GM18502 (cell line): ENCODE results near the gene ICA1.
"Not testable (repeated sequence)": the region's sequence is repeated elsewhere in the genome, so short reads cannot be mapped to it uniquely, and the experiment has no call there.

Source experiments
- ATAC-seq: cut with Tn5 transposase; IDR thresholded peaks from one replicate; pipeline ENCODE4 v1.9.1; 2021; ENCODE audit warnings: mild to moderate bottlenecking; ENCODE audit not compliant: unreplicated experiment, poor library complexity

The ICA1 gene

DNA sequence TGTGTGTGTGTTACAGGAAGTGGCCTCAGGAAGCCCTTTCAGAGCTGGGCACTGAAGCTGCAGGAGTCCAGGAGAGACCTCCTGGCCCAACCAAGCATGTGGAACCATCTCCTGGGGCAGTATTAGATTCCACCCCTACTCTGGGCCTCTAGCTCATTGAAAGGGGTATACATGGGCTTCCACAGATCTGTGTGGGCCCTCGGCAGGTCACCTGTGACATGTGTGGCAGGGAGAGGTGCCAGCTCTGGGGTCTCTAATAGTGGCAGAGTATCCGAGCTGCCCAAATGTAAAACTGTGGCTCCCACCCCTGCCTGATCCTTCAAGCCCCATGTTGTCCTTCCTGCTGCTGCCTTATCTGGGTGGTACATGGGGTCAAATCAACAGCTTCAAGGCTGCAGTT, 149.3 kb downstream of the ICA1 start:
- ATAC-seq: no peak

- ATAC-seq: no peak
Measured at GRCh38 chr7:8111282-8111960, 150.5 kb downstream of the ICA1 start.

DNA sequence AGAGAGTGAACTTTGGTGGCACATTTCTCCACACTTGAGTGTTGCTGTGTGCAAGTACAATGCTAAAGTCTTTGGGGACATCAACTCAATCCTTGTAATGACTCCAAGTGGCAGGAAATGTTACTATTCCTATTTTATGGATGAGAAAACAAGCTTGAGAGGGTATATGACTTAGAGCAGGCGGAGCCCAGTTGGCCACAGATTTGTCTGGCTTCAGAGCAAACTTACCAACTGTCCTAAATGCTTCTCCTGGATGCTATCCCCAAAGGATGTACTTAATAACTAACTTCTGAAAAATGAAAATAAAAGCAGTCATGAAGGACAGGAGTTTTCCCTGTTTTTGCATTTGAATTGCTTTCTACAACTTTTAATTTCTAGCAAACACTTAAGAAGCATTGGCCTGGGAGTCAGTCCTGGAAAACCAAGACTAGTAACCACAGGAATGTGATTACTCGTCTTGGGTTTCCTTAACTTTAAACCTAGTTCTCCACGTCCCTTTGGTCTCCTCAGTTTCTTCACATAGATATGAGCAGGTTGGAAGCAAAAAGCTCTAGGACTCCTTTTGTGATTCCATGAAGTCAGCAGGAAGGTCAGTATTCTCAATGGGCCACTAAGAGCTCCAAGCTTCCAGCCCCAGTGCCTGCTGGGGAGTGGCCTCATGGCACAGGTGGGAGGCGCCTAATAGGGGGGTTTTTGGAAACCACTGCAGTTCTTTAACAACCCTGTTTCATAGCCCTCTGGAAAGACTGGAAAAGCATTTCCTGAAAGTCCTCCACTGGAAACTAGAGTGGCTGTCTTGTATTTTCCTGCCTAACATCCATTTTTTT, 152.6 kb downstream of the ICA1 start:
- ATAC-seq: no peak

GRCh38 chr7:8105449-8106095, 156.4 kb downstream of the ICA1 start:
- ATAC-seq: no peak

GRCh38 chr7:8103282-8103681, 158.7 kb downstream of the ICA1 start:
- no peak for ATAC-seq

DNA sequence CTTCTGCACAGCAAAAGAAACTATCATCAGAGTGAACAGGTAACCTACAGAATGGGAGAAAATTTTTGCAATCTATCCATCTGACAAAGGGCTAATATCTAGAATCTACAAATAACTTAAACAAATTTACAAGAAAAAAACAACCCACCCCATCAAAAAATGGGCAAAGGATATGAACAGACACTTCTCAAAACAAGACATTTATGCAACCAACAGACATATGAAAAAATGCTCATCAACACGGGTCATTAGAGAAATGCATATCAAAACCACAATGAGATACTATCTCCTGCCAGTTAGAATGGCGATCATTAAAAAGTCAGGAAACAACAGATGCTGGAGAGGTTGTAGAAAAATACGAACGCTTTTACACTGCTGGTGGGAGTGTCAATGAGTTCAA, 160.7 kb downstream of the ICA1 start:
- not testable (repeated sequence) for ATAC-seq

- ATAC-seq: no peak
Measured at GRCh38 chr7:8094164-8095140, 167.5 kb downstream of the ICA1 start.

DNA sequence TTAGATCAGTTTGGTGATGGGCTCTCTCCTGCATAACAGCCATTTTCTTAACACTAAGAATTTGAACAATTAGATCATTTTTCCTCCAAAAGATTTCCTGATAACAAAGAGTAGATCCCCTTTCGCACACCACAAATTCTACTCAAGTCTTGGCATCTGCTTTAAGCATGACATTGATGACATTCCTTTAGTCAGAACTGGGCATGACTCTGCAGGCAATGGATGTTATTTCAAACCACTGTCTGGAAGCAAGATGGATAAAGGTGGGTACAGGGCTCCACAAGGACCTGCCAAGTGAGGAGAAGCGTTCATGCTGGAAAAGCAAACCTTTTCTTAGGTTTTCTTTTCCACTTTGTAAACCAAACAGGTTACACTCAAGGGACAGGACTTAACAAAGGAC, 169.8 kb downstream of the ICA1 start:
- ATAC-seq: no peak

DNA sequence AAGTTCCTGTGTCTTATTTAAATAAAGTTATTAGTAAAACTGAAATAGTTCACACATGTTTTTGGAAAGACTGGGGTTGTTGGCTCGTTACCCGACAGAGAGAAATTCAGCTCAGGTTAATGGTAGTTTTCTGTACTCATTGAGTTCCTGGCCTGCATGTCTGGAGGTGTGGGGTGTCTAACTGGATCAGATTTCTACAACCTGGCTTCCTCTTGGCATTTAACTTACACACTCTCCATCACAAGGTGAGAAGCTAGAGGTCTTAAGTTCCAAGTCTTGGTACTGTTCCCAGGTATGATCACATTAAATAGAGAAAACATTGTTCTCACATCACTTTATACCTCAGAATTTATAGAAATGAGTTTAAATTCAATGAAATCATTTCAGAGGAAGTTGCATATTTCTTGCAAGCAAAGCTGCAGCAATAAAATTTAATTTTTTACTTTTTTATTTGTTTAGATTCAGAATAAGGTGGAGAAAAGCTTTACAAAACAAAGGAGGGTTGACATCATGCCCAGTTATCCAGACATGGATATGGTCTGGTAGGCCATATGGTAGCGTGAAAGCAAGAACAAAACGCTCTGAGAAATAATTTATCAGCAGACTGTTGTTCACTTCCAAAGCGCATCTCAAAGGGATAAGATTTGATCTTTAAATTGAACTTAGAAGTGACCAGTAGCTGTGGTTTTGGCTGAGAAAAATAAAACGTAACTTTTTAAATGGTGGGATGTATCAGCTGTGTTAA, 172.8 kb downstream of the ICA1 start:
- ATAC-seq: no peak

- no peak for ATAC-seq
Measured at GRCh38 chr7:8086239-8086638, 175.7 kb downstream of the ICA1 start.

GRCh38 chr7:8085420-8085819, 176.5 kb downstream of the ICA1 start:
- no peak for ATAC-seq

DNA sequence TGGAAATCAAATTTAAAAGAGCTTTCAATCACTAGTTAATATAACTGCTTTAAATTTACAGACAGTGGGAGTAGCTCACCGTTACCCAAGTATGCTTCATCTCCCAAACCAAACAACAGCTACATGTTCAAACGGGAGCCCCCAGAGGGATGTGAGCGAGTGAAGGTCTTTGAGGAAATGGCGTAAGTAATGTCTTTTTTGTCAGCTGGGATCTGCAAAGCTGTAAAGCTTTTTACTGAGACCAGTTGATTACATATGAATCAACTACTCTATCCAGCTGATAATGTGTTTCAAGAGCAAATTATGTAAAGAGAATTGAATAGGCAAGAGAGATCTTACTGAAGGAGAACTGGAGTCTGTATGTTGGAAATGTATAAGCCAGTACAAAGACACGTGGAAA, 177.1 kb downstream of the ICA1 start:
- no peak for ATAC-seq

DNA sequence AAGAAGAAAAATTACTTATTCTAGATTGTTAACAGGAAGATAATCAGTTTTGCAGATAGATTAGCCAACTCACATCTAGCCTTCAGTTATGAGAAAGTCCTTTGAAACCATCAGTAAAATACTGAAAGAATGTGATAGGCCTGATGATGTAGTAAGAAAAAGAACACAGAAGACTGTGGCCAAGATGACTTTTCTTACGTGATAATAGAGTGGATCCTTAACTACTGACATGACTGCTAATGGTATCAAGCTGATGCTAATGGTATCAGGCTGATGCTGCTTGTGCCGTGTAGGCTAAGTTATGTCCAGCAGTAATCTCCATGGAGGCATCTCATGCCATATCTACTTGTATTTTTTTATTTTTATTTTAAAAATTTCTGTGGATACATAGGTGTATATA, 179.2 kb downstream of the ICA1 start:
- ATAC-seq: no peak

- no peak for ATAC-seq
Measured at GRCh38 chr7:8078418-8078817, 183.5 kb downstream of the ICA1 start.

- no peak for ATAC-seq
Measured at GRCh38 chr7:8070451-8071180, 191.4 kb downstream of the ICA1 start.

- ATAC-seq: no peak
Measured at GRCh38 chr7:8068892-8069686, 192.9 kb downstream of the ICA1 start.

GRCh38 chr7:8065356-8065813, 196.6 kb downstream of the ICA1 start:
- no peak for ATAC-seq

GRCh38 chr7:8064828-8065227, 197.1 kb downstream of the ICA1 start:
- ATAC-seq: no peak
